ENCODE data around the gene ARHGAP31. TPM values are rescaled to one million over a fixed set of nuclear protein-coding genes. Genes with fewer than 3 reads are reported as not detected.

ARHGAP31 gene
- polyA plus RNA-seq, 3 donors, result 4.7 to 9.8 (median 7.6) TPM

- Mint-ChIP-seq H3K27ac (peak overlapping the region in 4 of 7 donors; percentile 18 to 69 (median 52)), H3K27me3 (ENCODE audit: low read depth in 3 of 3) (peaks cover 0 to 2% (median 0%) of the 10 kb centered on the region in 3 donors), H3K4me3 (no peak overlapping the region), H3K4me1 (peaks cover 31% of the 10 kb centered on the region), H3K9me3 (no peaks in the 10 kb centered on the region), H3K36me3 (peaks cover 12 to 23% of the 10 kb centered on the region in 2 donors)
- WGBS (ENCODE audit: insufficient coverage), result 91% methylated on average over 4 of the region's 13 CpGs
- Histone ChIP-seq H3K4me3 (replicated peaks in 1 of 3; ENCODE audit: low read depth in 2 of 3, low read length in 3 of 3) (no peak overlapping the region), H3K36me3 (replicated peaks in 1 of 2; ENCODE audit: control insufficient read depth in 1 of 2, insufficient read depth in 2 of 2, low read length in 2 of 2) (peaks cover 0 to 17% of the 10 kb centered on the region in 2 donors), H2AFZ (ENCODE audit: insufficient read depth, low read depth, low read length, poor library complexity, severe bottlenecking) (no peak overlapping the region), H3K27ac (ENCODE audit: low read depth in 1 of 2, low read length in 2 of 2) (no peak overlapping the region), H4K20me1 (ENCODE audit: insufficient read depth, low read length) (no peaks in the 10 kb centered on the region), H3K27me3 (ENCODE audit: control insufficient read depth in 2 of 2, insufficient read depth in 2 of 2, low read length in 2 of 2) (no peaks in the 10 kb centered on the region), H3K9me3 (replicated peaks in 1 of 2; ENCODE audit: control insufficient read depth in 1 of 2, insufficient read depth in 1 of 2, low read length in 2 of 2) (no peaks in the 10 kb centered on the region), H3K4me2 (replicated peaks; ENCODE audit: extremely low read depth, low read length, poor library complexity, severe bottlenecking) (no peak overlapping the region), H3K79me2 (ENCODE audit: insufficient read depth, low read length) (peaks cover 12% of the 10 kb centered on the region), H3K4me1 (ENCODE audit: control insufficient read depth in 1 of 2, insufficient read depth in 2 of 2, low read length in 2 of 2) (peaks cover 22 to 31% of the 10 kb centered on the region in 2 donors), H3K9ac (ENCODE audit: insufficient read depth, low read length, poor library complexity, severe bottlenecking) (no peak overlapping the region)
- no peak for DNase-seq
- no peak for TF ChIP-seq CTCF (IDR thresholded peaks at IDR 0.05)
- intact Hi-C loops (cut with micrococcal nuclease), result no loop called here
These were observed 32.8 kb downstream of the ARHGAP31 start for GRCh38 chr3:119326976-119327375.

GRCh38 chr3:119329551-119329950 is 35.4 kb downstream of the ARHGAP31 start:
- Histone ChIP-seq H3K9me3 (replicated peaks in 1 of 2; ENCODE audit: control insufficient read depth in 1 of 2, insufficient read depth in 1 of 2, low read length in 2 of 2) (no peaks in the 10 kb centered on the region), H3K79me2 (ENCODE audit: insufficient read depth, low read length) (peaks cover 3% of the 10 kb centered on the region), H3K4me3 (replicated peaks in 1 of 3; ENCODE audit: low read depth in 2 of 3, low read length in 3 of 3) (no peak overlapping the region), H3K27me3 (ENCODE audit: control insufficient read depth in 2 of 2, insufficient read depth in 2 of 2, low read length in 2 of 2) (no peaks in the 10 kb centered on the region), H3K9ac (ENCODE audit: insufficient read depth, low read length, poor library complexity, severe bottlenecking) (no peak overlapping the region), H3K4me2 (replicated peaks; ENCODE audit: extremely low read depth, low read length, poor library complexity, severe bottlenecking) (no peak overlapping the region), H3K36me3 (replicated peaks in 1 of 2; ENCODE audit: control insufficient read depth in 1 of 2, insufficient read depth in 2 of 2, low read length in 2 of 2) (peaks cover 0 to 26% of the 10 kb centered on the region in 2 donors), H3K4me1 (ENCODE audit: control insufficient read depth in 1 of 2, insufficient read depth in 2 of 2, low read length in 2 of 2) (peaks cover 9 to 16% of the 10 kb centered on the region in 2 donors), H3K27ac (ENCODE audit: low read depth in 1 of 2, low read length in 2 of 2) (no peak overlapping the region), H4K20me1 (ENCODE audit: insufficient read depth, low read length) (peaks cover 16% of the 10 kb centered on the region), H2AFZ (ENCODE audit: insufficient read depth, low read depth, low read length, poor library complexity, severe bottlenecking) (no peak overlapping the region)
- Mint-ChIP-seq H3K36me3 (peaks cover 22 to 33% of the 10 kb centered on the region in 2 donors), H3K9me3 (no peaks in the 10 kb centered on the region), H3K4me3 (no peak overlapping the region), H3K27ac (peak overlapping the region in 2 of 7 donors; percentile 21 to 48), H3K27me3 (ENCODE audit: low read depth in 3 of 3) (peaks cover 0 to 1% (median 0%) of the 10 kb centered on the region in 3 donors), H3K4me1 (peaks cover 18% of the 10 kb centered on the region)
- intact Hi-C loops (cut with micrococcal nuclease), result no loop called here
- DNase-seq, result no peak
- 92% methylated on average over 6 of the region's 7 CpGs for WGBS (ENCODE audit: insufficient coverage)
- no peak for TF ChIP-seq CTCF (IDR thresholded peaks at IDR 0.05)
